Measurements from ENCODE around the gene RNASE8.

Gene RNASE8

GRCh38 chr14:21103411-21103709, 45.7 kb downstream of the RNASE8 start:
- in situ Hi-C loops (cut with HindIII; ENCODE audit: low sequenced_read_pairs) = no loop called here

GRCh38 chr14:21103710-21104447, 46.3 kb downstream of the RNASE8 start:
- in situ Hi-C loops (cut with HindIII; ENCODE audit: low sequenced_read_pairs) = no loop called here

GRCh38 chr14:21104448-21105060, 46.9 kb downstream of the RNASE8 start:
- in situ Hi-C loops (cut with HindIII; ENCODE audit: low sequenced_read_pairs) = loop anchor here (5.0 kb wide), 1 partner anchor 62 kb away; the partner anchor contains the start of gene RNASE7

- in situ Hi-C loops (cut with HindIII; ENCODE audit: low sequenced_read_pairs) = loop anchor here (5.0 kb wide), 1 partner anchor 63 kb away; the partner anchor contains the start of gene RNASE7
Observed at GRCh38 chr14:21105095-21105494, 47.5 kb downstream of the RNASE8 start.

- in situ Hi-C loops (cut with HindIII; ENCODE audit: low sequenced_read_pairs) = loop anchor here (5.0 kb wide), 1 partner anchor 64 kb away; the partner anchor contains the start of gene RNASE7
Observed at GRCh38 chr14:21106176-21106497, 48.5 kb downstream of the RNASE8 start.

GRCh38 chr14:21106498-21107282, 49.1 kb downstream of the RNASE8 start:
- in situ Hi-C loops (cut with HindIII; ENCODE audit: low sequenced_read_pairs) = loop anchor here (5.0 kb wide), 1 partner anchor 64 kb away; the partner anchor contains the start of gene RNASE7

GRCh38 chr14:21107283-21107800, 49.7 kb downstream of the RNASE8 start:
- in situ Hi-C loops (cut with HindIII; ENCODE audit: low sequenced_read_pairs) = loop anchor here (5.0 kb wide), 1 partner anchor 65 kb away; the partner anchor contains the start of gene RNASE7
